Loucy (cell line): ENCODE results near the gene MRPL12.

Experiments
- H2AFZ ChIP-seq: fragments of 200-600 bp; sonication (generic); 2 replicates; pipeline ENCODE4 v1.6.0; 2016; ENCODE audit warnings: antibody characterized with exemption, mild to moderate bottlenecking, low read length, moderate library complexity
- H3F3A ChIP-seq: fragments of 200-600 bp; 2 replicates; pipeline ENCODE4 v1.6.0; 2016; ENCODE audit warnings: antibody characterized with exemption, low read depth, mild to moderate bottlenecking
- H3K27me3 ChIP-seq: fragments of 200-600 bp; sonication (generic); 2 replicates; pipeline ENCODE4 v1.6.1; 2014; ENCODE audit warnings: low read length, mild to moderate bottlenecking; ENCODE audit not compliant: insufficient read depth, poor library complexity, severe bottlenecking
- H3K36me3 ChIP-seq: fragments of 200-600 bp; sonication (generic); 2 replicates; pipeline ENCODE4 v1.6.1; 2016; ENCODE audit warnings: low read length; ENCODE audit not compliant: insufficient read depth
- H3K4me1 ChIP-seq: fragments of 200-600 bp; sonication (generic); 2 replicates; pipeline ENCODE4 v1.5.1; 2014; ENCODE audit warnings: low read length, mild to moderate bottlenecking; ENCODE audit not compliant: insufficient read depth, poor library complexity, severe bottlenecking
- H3K4me2 ChIP-seq: fragments of 200-600 bp; sonication (generic); 2 replicates; pipeline ENCODE4 v1.6.0; 2014; ENCODE audit warnings: antibody characterized with exemption, low read length, low read depth, mild to moderate bottlenecking; ENCODE audit not compliant: poor library complexity, severe bottlenecking
- H3K4me3 ChIP-seq: fragments of 200-600 bp; sonication (generic); 2 replicates; pipeline ENCODE4 v1.5.1; 2014; ENCODE audit warnings: low read length, mild to moderate bottlenecking, mixed read lengths; ENCODE audit not compliant: poor library complexity, severe bottlenecking
- H3K79me2 ChIP-seq: fragments of 200-600 bp; sonication (generic); 2 replicates; pipeline ENCODE4 v1.6.1; 2014; ENCODE audit warnings: low read length; ENCODE audit not compliant: insufficient read depth
- H3K9ac ChIP-seq: fragments of 200-600 bp; sonication (generic); 2 replicates; pipeline ENCODE4 v1.6.0; 2014; ENCODE audit warnings: mild to moderate bottlenecking, low read depth, low read length, moderate library complexity; ENCODE audit not compliant: poor library complexity, severe bottlenecking
- H3K9me2 ChIP-seq: fragments of 200-600 bp; sonication (generic); replicated peaks from 2 replicates; pipeline ENCODE4 v1.6.1; 2016; ENCODE audit warnings: low read depth, low read length, mixed read lengths
- H3K9me3 ChIP-seq: fragments of 200-600 bp; sonication (generic); 2 replicates; pipeline ENCODE4 v1.6.1; 2014; ENCODE audit warnings: mild to moderate bottlenecking, antibody characterized with exemption, low read length, low read depth; ENCODE audit not compliant: insufficient read depth
- H4K20me1 ChIP-seq: fragments of 200-600 bp; sonication (generic); 2 replicates; pipeline ENCODE4 v1.6.0; 2014; ENCODE audit warnings: antibody characterized with exemption, low read length, mild to moderate bottlenecking; ENCODE audit not compliant: insufficient read depth, poor library complexity, severe bottlenecking
- CTCF ChIP-seq: fragments of 200-600 bp; sonication (generic); conservative IDR thresholded peaks from 2 replicates; pipeline ENCODE4 v1.5.1; 2014; ENCODE audit warnings: mild to moderate bottlenecking, antibody characterized with exemption, low read length
- EZH2phosphoT487 ChIP-seq: fragments of 200-600 bp; IDR thresholded peaks from 2 replicates; pipeline ENCODE4 v1.6.1; 2018; ENCODE audit warnings: antibody characterized with exemption, mild to moderate bottlenecking, moderate library complexity, borderline replicate concordance

MRPL12 gene

GRCh38 chr17:81690066-81690465 is 13.1 kb upstream of the MRPL12 start:
- no peak overlapping the region for H2AFZ ChIP-seq
- H3K36me3 ChIP-seq, result peaks cover 75% of the 10 kb centered on the region; the same call in 1 of the 2 replicates
- no peak overlapping the region for H3K9ac ChIP-seq
- H3K4me2 ChIP-seq, result no peak overlapping the region
- H4K20me1 ChIP-seq, result peaks cover 9% of the 10 kb centered on the region
- TF ChIP-seq CTCF (no peak), EZH2phosphoT487 (no peak)
- no peaks in the 10 kb centered on the region for H3K9me2 ChIP-seq
- no peaks in the 10 kb centered on the region for H3K9me3 ChIP-seq
- peaks cover 44% of the 10 kb centered on the region for H3K79me2 ChIP-seq
- no peak overlapping the region for H3K4me3 ChIP-seq
- H3K27me3 ChIP-seq, result no peaks in the 10 kb centered on the region
- peaks cover 7% of the 10 kb centered on the region for H3K4me1 ChIP-seq
- no peaks in the 10 kb centered on the region for H3F3A ChIP-seq

- Histone ChIP-seq H2AFZ (no peak overlapping the region), H3K79me2 (peaks cover 39% of the 10 kb centered on the region), H3F3A (no peaks in the 10 kb centered on the region), H3K4me2 (no peak overlapping the region), H3K4me1 (peaks cover 2% of the 10 kb centered on the region), H3K9me2 (no peaks in the 10 kb centered on the region), H3K9ac (no peak overlapping the region), H3K27me3 (no peaks in the 10 kb centered on the region), H3K36me3 (peaks cover 80% of the 10 kb centered on the region; the same call in 1 of the 2 replicates), H4K20me1 (peaks cover 6% of the 10 kb centered on the region), H3K4me3 (no peak overlapping the region), H3K9me3 (no peaks in the 10 kb centered on the region)
- TF ChIP-seq CTCF (no peak), EZH2phosphoT487 (no peak)
Measured at GRCh38 chr17:81690549-81690948, 12.6 kb upstream of the MRPL12 start.

GRCh38 chr17:81691196-81691595 is 12.0 kb upstream of the MRPL12 start:
- no peak overlapping the region for H3K4me3 ChIP-seq
- peaks cover 83% of the 10 kb centered on the region; the same call in 1 of the 2 replicates for H3K36me3 ChIP-seq
- H3K4me2 ChIP-seq, result no peak overlapping the region
- no peaks in the 10 kb centered on the region for H3K27me3 ChIP-seq
- H3K79me2 ChIP-seq, result peaks cover 33% of the 10 kb centered on the region
- no peak overlapping the region for H3K9ac ChIP-seq
- no peak for TF ChIP-seq CTCF
- H2AFZ ChIP-seq, result no peak overlapping the region
- H3K4me1 ChIP-seq, result no peaks in the 10 kb centered on the region
- H4K20me1 ChIP-seq, result peaks cover under 1% of the 10 kb centered on the region
- H3K9me2 ChIP-seq, result no peaks in the 10 kb centered on the region
- H3F3A ChIP-seq, result no peaks in the 10 kb centered on the region
- no peaks in the 10 kb centered on the region for H3K9me3 ChIP-seq
